ENCODE results near the gene CARD10.

CARD10 gene

GRCh38 chr22:37442135-37442534 lies 77.1 kb downstream of the CARD10 start:
- Histone ChIP-seq H2AFZ (ENCODE audit: low read length) (no peak overlapping the region), H3K4me3 (ENCODE audit: low read length, poor library complexity, severe bottlenecking) (no peak overlapping the region)

GRCh38 chr22:37440875-37441274 lies 78.3 kb downstream of the CARD10 start:
- Histone ChIP-seq H4K20me1 (ENCODE audit: insufficient read depth, low read length, poor library complexity, severe bottlenecking) (no peaks in the 10 kb centered on the region), H3K4me3 (ENCODE audit: low read length, poor library complexity, severe bottlenecking) (no peak overlapping the region), H3K4me1 (ENCODE audit: insufficient read depth, low read length, poor library complexity, severe bottlenecking) (no peaks in the 10 kb centered on the region), H2AFZ (ENCODE audit: low read length) (no peak overlapping the region), H3K4me2 (ENCODE audit: low read depth, low read length, poor library complexity, severe bottlenecking) (no peak overlapping the region), H3K36me3 (ENCODE audit: insufficient read depth, low read length) (no peaks in the 10 kb centered on the region), H3K9ac (ENCODE audit: low read depth, low read length, poor library complexity, severe bottlenecking) (no peak overlapping the region), H3K79me2 (ENCODE audit: insufficient read depth, low read length) (no peaks in the 10 kb centered on the region), H3K9me2 (replicated peaks; ENCODE audit: low read depth, low read length) (no peaks in the 10 kb centered on the region), H3K9me3 (ENCODE audit: insufficient read depth, low read depth, low read length) (no peaks in the 10 kb centered on the region), H3K27me3 (ENCODE audit: insufficient read depth, low read length, poor library complexity, severe bottlenecking) (no peaks in the 10 kb centered on the region), H3F3A (ENCODE audit: low read depth) (no peaks in the 10 kb centered on the region)
- TF ChIP-seq CTCF (conservative IDR thresholded peaks at IDR 0.05; ENCODE audit: low read length): no peak
- TF ChIP-seq EZH2phosphoT487 (IDR thresholded peaks at IDR 0.05; ENCODE audit: borderline replicate concordance): no peak

More at GRCh38 chr22:37442135-37442534, 77.1 kb downstream of the CARD10 start:
- H3K4me1 ChIP-seq (ENCODE audit: insufficient read depth, low read length, poor library complexity, severe bottlenecking): no peaks in the 10 kb centered on the region
- H3K27me3 ChIP-seq (ENCODE audit: insufficient read depth, low read length, poor library complexity, severe bottlenecking): no peaks in the 10 kb centered on the region
- TF ChIP-seq CTCF (conservative IDR thresholded peaks at IDR 0.05; ENCODE audit: low read length): no peak
- TF ChIP-seq EZH2phosphoT487 (IDR thresholded peaks at IDR 0.05; ENCODE audit: borderline replicate concordance): no peak
- no peak overlapping the region for H3K4me2 ChIP-seq (ENCODE audit: low read depth, low read length, poor library complexity, severe bottlenecking)
- no peaks in the 10 kb centered on the region for H3F3A ChIP-seq (ENCODE audit: low read depth)
- H3K9me3 ChIP-seq (ENCODE audit: insufficient read depth, low read depth, low read length): no peaks in the 10 kb centered on the region
- H3K9me2 ChIP-seq (replicated peaks; ENCODE audit: low read depth, low read length): no peaks in the 10 kb centered on the region
- no peak overlapping the region for H3K9ac ChIP-seq (ENCODE audit: low read depth, low read length, poor library complexity, severe bottlenecking)
- H3K36me3 ChIP-seq (ENCODE audit: insufficient read depth, low read length): no peaks in the 10 kb centered on the region
- H4K20me1 ChIP-seq (ENCODE audit: insufficient read depth, low read length, poor library complexity, severe bottlenecking): no peaks in the 10 kb centered on the region
- H3K79me2 ChIP-seq (ENCODE audit: insufficient read depth, low read length): no peaks in the 10 kb centered on the region

All from Loucy (cell line).